ENCODE results near the gene TNNT3. TPM values are rescaled to one million over a fixed set of nuclear protein-coding genes. Genes with fewer than 3 reads are reported as not detected.
"Not testable (repeated sequence)": the region's sequence is repeated elsewhere in the genome, so short reads cannot be mapped to it uniquely, and the experiment has no call there.

The TNNT3 gene
- polyA plus RNA-seq, 1 experiment: not detected

DNA sequence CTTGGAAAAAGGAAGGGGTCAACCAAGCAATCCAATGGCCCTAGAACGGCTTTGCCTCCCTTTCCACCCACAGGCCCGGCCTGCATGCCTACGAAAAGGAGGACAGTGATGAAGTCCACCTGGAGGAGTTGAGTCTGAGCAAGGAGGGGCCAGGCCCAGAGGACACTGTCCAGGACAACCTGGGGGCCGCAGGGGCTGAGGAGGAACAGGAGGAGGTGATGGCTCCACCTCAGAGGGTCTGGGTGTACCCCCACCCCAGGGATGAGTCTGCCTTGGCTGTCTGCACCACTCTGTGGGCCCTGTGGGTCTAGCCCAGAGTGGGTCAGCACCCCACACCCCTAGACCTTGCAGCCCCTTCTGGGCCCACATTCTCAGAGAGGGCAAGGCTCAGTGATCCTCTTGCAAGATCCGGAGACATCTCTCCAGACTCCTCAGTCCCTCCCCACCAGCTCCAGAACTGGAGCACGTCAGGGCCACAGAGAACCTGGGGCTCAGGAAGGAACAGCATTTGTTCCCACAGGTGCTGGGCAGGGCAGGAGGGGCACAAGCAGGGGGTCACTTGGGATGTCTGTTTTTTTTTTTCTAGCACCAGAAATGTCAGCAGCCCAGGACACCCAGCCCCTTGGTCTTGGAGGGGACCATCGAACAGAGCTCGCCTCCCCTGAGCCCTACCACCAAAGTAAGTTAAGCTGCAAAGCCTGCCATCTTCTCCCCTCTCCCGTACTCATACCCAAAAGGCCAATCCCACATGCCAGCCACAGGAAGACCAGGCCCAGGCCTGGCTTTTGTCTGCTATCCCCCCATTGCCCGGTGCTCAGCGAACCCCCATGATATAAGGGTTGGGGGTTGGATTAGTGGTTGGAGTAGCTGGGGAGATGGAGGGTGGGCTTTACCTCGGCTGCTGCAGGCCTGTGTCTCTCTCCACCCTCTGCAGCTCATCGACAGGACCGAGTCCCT, 35.9 kb upstream of the TNNT3 start:
- Histone ChIP-seq H3K9me3 (ENCODE audit: control insufficient read depth, insufficient read depth, low read length) (no peaks in the 10 kb centered on the region), H3K4me3 (ENCODE audit: low read depth, low read length) (no peak overlapping the region), H3K27ac (ENCODE audit: low read depth, low read length) (no peak overlapping the region), H3K27me3 (ENCODE audit: control insufficient read depth, insufficient read depth, low read length) (peaks cover 14% of the 10 kb centered on the region)
- TF ChIP-seq, protein P1, sequence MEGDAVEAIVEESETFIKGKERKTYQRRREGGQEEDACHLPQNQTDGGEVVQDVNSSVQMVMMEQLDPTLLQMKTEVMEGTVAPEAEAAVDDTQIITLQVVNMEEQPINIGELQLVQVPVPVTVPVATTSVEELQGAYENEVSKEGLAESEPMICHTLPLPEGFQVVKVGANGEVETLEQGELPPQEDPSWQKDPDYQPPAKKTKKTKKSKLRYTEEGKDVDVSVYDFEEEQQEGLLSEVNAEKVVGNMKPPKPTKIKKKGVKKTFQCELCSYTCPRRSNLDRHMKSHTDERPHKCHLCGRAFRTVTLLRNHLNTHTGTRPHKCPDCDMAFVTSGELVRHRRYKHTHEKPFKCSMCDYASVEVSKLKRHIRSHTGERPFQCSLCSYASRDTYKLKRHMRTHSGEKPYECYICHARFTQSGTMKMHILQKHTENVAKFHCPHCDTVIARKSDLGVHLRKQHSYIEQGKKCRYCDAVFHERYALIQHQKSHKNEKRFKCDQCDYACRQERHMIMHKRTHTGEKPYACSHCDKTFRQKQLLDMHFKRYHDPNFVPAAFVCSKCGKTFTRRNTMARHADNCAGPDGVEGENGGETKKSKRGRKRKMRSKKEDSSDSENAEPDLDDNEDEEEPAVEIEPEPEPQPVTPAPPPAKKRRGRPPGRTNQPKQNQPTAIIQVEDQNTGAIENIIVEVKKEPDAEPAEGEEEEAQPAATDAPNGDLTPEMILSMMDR (IDR thresholded peaks at IDR 0.05; ENCODE audit: low read depth, low read length): no peak
- no peak for DNase-seq (ENCODE audit: low read depth, low spot score)
- POLR2A ChIA-PET: no interaction called here
- CTCF ChIA-PET: interaction anchor here (0.8 to 3.3 kb wide), 6 partner anchors 10 to 272 kb away, joined by 3 to 47 read pairs (median 6); no protein-coding TSS in a partner anchor

DNA sequence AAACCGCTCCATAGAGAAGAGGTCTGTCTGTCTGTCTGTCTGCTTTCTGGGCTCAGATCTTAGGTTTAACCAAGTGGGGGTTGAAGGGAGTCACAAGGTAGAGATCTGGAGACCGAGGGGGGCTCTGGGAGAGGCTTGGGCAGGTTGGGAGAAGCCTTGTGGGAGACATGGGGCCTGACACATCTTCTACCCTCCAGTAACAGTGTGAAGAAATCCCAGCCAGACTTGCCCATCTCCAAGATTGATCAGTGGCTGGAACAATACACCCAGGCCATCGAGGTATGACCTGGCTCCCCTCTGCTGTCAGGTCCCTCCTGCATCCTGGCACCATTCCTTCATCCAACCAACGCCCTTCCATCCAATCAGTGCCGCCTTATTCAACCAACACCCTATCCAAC, 35.2 kb upstream of the TNNT3 start:
- CTCF ChIA-PET: interaction anchor here (0.8 to 3.3 kb wide), 4 partner anchors 114 to 272 kb away, joined by 3 to 47 read pairs (median 14); no protein-coding TSS in a partner anchor
- TF ChIP-seq, protein P1 (IDR thresholded peaks at IDR 0.05; ENCODE audit: low read depth, low read length): no peak

DNA sequence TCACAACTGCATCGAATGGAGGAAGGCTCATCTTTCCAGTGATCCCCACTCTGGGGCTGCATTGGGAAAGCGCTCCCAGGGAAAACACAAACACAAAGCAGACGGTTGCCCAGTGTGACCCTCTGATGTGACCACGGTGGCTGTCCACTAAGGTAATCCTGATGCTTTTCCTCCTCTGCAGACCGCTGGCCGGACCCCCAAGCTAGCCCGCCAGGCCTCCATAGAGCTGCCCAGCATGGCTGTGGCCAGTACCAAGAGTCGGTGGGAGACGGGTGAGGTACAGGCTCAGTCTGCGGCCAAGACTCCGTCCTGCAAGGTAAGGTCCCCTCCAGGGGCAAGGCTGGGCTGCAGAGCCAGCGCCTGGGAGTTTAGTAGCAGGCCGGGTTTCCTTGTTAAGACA, 33.0 kb upstream of the TNNT3 start:
- H3K27me3 ChIP-seq (ENCODE audit: control insufficient read depth, insufficient read depth, low read length): peaks cover 21% of the 10 kb centered on the region
- POLR2A ChIA-PET; CTCF ChIA-PET; H3K9me3 ChIP-seq (ENCODE audit: control insufficient read depth, insufficient read depth, low read length); DNase-seq (ENCODE audit: low read depth, low spot score); H3K27ac ChIP-seq (ENCODE audit: low read depth, low read length); H3K4me3 ChIP-seq (ENCODE audit: low read depth, low read length): not testable (repeated sequence)

More for the DNA sequence above, 35.2 kb upstream of the TNNT3 start:
- Histone ChIP-seq H3K9me3 (ENCODE audit: control insufficient read depth, insufficient read depth, low read length) (no peaks in the 10 kb centered on the region), H3K27ac (ENCODE audit: low read depth, low read length) (no peak overlapping the region), H3K27me3 (ENCODE audit: control insufficient read depth, insufficient read depth, low read length) (peaks cover 18% of the 10 kb centered on the region), H3K4me3 (ENCODE audit: low read depth, low read length) (no peak overlapping the region)
- POLR2A ChIA-PET: no interaction called here
- no peak for DNase-seq (ENCODE audit: low read depth, low spot score)

DNA sequence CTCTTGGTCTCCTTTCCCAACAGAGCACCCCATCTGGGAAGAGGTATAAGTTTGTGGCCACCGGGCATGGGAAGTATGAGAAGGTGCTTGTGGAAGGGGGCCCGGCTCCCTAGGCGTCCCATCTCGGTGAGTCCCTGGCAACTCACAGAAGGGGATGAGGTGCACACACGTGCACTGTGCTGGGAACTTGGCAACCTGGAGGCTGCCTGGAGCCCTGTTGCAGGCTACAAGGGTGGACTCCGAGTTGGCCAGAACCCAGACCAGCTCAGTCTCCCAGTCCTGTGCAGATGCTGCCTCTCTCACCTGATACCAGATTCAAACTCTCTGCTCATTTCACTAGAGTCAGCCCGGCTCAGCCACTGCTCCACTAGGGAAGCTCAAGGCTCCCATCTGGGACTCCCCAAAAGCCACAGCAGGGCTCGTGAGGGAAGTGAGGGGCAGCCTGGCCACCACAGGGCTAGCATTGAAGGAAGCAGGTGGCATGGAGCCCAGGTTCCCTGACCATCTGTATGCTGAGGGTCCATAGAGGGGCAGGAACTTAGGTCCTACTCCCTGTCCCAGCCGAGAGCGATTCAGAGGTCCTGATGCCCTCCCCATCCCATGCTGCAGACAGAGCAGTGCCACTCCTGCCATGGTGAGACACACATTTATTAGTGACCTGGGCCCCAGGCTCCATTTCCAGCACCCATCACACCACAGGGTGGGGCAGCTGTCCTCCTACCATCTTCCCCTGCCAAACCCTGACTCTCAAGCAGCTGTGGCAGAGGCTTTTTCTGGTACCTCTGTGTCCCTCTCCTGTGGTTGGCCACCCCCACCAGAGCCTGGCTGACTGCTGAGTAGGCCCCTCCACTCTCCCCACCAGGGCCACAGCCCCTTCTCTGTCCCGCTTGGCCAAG, 31.8 kb upstream of the TNNT3 start:
- TF ChIP-seq, protein P1 (IDR thresholded peaks at IDR 0.05; ENCODE audit: low read depth, low read length): no peak
- no peak for DNase-seq (ENCODE audit: low read depth, low spot score)
- POLR2A ChIA-PET: no interaction called here
- H3K9me3 ChIP-seq (ENCODE audit: control insufficient read depth, insufficient read depth, low read length): no peaks in the 10 kb centered on the region
- no peak overlapping the region for H3K27ac ChIP-seq (ENCODE audit: low read depth, low read length)
- CTCF ChIA-PET: no interaction called here
- no peak overlapping the region for H3K4me3 ChIP-seq (ENCODE audit: low read depth, low read length)
- H3K27me3 ChIP-seq (ENCODE audit: control insufficient read depth, insufficient read depth, low read length): peaks cover 24% of the 10 kb centered on the region

DNA sequence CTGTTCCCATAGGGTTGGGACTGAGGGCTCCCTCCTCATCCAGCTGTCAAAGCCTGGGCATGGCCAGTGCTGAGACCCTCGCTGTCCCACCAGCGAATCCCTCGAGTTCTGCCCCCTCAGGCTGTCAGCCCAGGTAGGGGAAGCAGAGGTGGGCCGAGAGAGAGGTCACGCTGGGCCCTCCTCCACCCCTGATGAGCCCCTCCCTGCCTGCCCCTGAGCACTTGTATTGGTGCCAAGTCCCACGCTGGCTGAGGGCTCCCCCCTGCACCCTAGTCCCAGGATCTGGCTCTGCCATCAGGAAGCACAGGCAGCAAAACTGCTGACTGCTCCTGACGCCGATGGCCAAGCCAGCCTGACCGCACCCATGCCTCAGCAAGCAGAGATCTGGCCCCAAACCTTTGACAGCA, 31.2 kb upstream of the TNNT3 start:
- ChIA-PET CTCF (no interaction called here), POLR2A (no interaction called here)
- no peak for DNase-seq (ENCODE audit: low read depth, low spot score)
- H3K27me3 ChIP-seq (ENCODE audit: control insufficient read depth, insufficient read depth, low read length): peaks cover 20% of the 10 kb centered on the region
- no peak overlapping the region for H3K4me3 ChIP-seq (ENCODE audit: low read depth, low read length)
- H3K27ac ChIP-seq (ENCODE audit: low read depth, low read length): no peak overlapping the region
- TF ChIP-seq, protein P1 (IDR thresholded peaks at IDR 0.05; ENCODE audit: low read depth, low read length): no peak
- no peaks in the 10 kb centered on the region for H3K9me3 ChIP-seq (ENCODE audit: control insufficient read depth, insufficient read depth, low read length)

Data from AG04450 (cell line).